Renal cortex interstitium (tissue), 11 donors: Measurements from ENCODE around the gene TMEM129. TPM values are rescaled to one million over a fixed set of nuclear protein-coding genes. Genes with fewer than 3 reads are reported as not detected.
A peak's percentile ranks its signal among the peaks of the same experiment; 100 is the strongest.

ENCODE experiments used
- DNase-seq, 11 donors: peaks; one replicate each; pipeline ENCODE4 v3.0.0-alpha.2; 2013; ENCODE audit warnings: low read depth in 9 of 11, low spot score in 4 of 11; ENCODE audit errors: extremely low read depth in 1 of 11
- polyA plus RNA-seq, 3 donors: library from polyadenylated mRNA; unstranded; fragments of 120-200 nt; gene quantifications; one replicate each; pipeline ENCODE4 v1.2.1, GENCODE V29; 2013; ENCODE audit not compliant: insufficient read length in 3 of 3

The TMEM129 gene
- polyA plus RNA-seq, 3 donors: 33.0 to 51.1 (median 48.1) TPM

- DNase-seq: no peak
Observed at GRCh38 chr4:1761130-1761689, 40.1 kb upstream of the TMEM129 start.

DNA sequence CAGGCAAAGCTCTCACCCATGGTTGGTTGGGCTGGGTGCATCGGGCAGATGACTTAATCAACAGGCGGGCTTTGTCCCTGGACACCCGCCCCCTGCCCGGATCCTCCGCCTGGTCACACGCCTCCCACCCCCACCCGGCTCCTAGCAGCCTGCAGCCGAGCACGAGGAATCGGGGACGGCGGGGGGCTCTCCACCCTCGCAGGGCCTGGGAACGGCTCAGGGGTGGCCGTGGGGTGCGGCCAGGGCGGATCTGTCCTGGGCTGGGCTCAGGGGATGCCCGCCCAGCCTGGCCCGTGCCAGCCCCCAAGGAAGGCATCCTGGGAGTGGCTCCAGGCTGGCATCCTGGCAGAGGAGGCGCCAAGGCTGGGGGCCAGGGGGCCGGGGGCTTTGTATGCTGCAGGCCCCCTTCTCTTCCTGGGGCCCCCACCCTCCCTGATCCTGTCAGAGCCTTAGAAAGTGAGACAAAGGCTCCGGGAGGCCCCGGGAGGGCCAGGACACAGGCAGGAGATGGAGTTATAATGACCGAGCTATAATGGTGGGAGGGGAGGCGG is 39.5 kb upstream of the TMEM129 start:
- DNase-seq: no peak

GRCh38 chr4:1759818-1760223 is 38.7 kb upstream of the TMEM129 start:
- DNase-seq: no peak

DNA sequence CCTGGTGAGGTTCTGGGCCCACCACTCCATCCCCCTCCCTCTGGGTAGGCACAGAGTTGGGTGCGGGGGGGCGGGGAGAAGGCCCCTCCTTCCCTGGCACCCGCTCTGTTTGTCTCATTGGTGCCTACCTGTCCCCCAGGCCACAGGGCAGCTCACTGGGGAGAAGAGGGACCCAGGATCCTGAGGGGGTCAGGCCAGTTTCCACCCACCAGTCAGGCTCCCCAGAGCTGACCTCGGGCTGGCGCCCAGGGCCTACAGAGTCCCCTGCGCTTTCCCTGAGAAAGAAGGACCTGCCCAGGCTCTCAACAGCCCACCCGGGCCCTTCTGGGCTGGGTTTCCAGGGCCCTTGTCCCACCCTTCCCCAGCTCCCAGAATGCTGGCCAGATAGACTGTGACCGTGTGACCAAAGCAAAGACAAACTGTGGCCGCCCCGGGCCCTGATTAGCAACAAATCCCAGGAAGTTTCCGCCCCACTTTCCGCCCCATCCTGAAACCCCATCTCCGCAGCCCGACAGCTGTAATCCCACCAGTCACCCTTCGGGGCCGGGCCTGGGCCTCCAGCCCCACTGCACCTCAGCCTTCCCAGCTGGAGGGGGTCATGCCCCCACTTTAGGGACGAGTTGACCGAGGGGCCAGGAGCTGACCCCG is 38.2 kb upstream of the TMEM129 start:
- DNase-seq: no peak

GRCh38 chr4:1758306-1759121 is 37.4 kb upstream of the TMEM129 start:
- DNase-seq: no peak

DNA sequence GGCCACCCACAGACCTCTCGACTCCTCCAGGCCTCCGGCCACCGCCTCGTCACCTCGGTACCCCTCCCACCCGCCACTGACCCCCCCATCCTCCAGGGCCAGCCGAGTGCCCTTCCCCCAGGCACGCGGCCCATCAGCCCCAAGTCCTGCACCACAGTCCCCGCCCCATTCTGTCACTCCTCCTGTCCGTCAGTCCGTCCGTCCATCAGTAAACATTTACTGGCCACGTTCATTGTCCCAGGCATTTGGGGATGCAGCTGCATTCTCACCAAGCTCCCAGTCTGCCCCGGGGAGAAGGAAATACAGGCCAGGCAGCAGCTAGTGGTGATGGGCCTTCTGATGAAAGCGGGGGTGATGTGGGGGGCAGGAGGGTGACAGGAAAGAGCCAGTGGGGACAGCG is 36.7 kb upstream of the TMEM129 start:
- DNase-seq: no peak

- no peak for DNase-seq
Observed at GRCh38 chr4:1756893-1757779, 36.0 kb upstream of the TMEM129 start.

GRCh38 chr4:1756079-1756478 is 35.0 kb upstream of the TMEM129 start:
- DNase-seq: no peak

GRCh38 chr4:1755297-1755696 is 34.2 kb upstream of the TMEM129 start:
- no peak for DNase-seq

DNA sequence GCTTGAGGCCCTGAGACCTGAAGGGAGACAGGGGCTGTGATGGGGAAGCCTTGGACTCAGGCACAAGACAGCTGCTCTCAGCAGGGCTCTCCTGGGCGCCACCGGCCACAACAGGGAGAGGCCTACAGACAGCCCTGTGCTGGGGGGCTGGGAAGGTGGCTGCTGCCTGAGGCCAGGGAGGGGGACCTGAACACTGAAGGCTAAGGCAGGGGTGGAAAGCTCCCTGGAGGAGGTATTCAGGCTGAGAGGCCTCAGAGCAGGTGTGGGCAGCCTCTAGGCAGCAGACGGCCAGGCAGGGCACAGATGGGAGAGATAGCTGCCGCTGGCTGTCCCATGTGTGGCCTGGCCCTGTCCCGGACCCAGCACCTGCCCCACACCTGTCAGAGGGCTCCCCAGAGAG is 33.2 kb upstream of the TMEM129 start:
- DNase-seq: no peak

DNA sequence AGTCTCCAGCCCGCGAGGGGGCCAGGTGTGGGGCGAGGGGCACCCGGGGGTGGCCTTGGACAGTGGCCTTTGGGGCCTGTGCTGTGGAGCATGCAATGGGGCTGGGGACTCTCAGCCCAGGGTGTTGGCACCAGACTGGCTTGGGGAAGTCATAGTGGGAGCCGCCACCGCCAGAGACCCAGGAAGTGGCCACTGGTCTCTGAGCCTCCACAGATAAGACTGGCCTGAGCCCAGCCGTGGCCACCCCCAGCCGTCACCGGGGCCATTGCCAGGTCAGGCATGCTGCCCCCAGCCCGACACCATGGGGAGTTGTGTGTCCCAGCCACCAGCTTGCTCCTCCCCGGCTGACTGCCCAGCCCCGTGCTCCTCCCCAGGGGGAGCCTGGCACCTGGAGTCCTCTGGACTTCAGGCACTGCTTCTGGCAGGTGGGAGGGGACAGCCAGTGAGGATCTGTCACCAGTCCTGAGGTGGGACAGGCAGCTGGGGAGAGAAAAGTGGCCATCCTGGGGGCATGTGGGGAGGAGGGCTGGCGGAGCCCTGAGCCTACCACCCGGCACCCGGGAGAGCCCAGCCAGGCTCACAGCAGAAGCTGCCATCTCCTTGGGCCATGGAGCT is 32.7 kb upstream of the TMEM129 start:
- no peak for DNase-seq

DNA sequence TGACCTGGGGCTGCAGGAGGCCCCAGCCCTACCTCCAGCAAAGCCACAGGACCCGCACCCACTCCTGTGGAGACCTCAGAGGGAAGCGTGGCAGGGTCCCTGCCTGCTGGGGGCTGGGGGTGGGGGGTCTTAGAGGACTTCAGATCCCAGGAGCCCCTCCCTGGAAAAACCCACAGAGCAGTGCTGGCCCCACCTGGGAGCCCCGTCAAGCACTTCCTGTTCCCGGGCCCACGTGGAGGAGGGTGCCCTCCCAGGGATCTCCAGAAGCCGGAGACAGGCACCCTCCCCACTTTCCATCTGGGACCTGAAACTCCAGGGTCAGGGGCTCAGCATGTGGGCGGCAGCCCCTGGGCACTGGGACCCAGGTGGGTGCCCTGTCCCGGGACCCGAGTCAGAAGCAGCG is 32.2 kb upstream of the TMEM129 start:
- DNase-seq: no peak

- DNase-seq: peak in 1 of 11 donors; percentile 52
Observed at GRCh38 chr4:1752284-1753041, 31.3 kb upstream of the TMEM129 start.

DNA sequence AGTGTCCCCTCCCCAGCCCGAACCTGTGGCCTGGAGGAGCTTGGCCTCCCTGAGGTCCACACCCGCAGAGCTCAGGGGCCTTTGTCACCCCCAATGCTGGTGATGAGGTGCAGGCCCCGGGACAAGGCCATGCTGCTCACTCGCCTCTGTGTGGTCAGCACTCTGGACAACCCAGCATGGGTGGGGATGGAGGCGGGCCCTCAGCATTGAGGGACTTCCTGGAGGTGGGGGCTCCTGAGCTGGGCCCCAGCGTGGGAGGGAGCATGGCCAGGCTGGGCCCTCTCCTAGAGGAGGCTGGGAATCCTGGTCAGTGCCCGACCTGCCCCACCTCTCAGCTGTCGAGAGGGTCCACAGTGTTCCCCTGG is 30.8 kb upstream of the TMEM129 start:
- no peak for DNase-seq

DNA sequence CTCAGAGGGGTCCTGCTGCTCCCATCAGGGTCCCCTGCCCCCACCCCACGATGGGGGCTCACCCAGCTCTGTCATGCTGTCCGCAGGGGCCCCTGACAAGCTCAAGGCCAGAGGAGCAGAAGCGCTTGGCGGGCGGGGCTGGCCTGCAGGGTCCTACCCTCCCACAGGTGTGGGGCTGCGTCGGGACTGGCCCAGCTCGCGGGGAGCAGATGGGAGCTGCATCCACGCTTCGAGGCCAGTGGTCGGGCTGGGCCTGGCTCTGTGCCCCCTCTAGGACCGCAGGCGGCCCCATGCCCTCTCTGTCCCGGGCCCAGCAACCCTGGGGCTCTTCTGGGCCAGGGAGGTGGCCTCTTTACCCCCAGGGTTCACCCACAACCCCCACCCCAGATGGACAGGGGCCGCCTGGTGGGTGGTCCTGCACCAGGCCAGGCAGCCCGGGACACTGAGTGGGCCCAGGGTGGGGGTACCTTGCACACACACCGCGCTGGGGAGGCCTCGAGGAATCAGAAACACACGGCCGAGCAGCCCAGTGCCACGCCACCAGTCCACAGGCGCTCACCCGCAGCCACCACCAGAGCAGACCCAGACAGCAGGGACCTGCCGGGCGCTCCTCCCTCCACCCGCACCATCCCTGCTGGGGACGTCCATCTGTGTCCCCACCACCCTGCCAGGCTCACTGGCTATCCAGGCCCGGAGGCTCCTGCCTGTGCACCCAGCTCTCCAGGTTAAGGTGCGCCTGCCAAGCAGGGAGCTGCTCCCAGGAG is 30.2 kb upstream of the TMEM129 start:
- no peak for DNase-seq

DNA sequence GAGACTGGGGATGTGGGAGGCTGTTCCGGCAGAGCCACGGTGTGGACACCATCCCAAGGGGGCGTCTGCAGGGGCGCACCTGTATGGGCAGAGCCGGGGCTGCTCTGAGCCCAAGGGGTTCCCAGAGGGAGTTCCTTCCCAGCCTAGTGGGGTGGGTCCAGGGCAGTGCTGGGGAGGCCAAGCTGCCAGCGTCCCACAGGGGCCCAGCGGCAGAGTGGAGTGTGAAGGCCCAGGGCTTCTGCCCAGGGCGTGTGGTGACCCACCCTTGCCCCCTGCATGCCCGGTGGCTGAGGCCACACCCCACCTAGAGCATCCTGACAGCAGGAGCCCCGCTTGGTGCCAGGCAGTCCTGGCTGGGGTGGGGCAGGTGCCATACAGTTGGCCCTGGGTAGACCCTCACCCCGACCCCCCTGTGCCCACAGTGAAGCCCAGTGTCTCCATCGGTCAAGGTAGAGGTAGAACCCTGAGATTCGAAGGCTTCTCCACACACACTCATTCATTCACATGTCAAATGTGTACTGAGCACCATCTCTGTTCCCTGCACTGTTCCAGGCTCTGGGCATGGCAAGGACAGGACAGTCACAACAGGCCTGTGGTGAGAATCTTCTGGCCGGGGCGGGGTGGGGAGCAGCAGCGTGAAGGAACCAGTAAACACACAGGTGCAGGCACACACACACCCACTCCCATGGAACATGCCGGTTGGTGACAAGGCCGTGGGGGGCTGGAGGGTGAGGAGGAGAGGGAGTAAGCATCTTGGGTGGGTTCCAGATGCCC is 29.4 kb upstream of the TMEM129 start:
- no peak for DNase-seq

GRCh38 chr4:1749826-1750225 is 28.7 kb upstream of the TMEM129 start:
- no peak for DNase-seq
